ENCODE measurements around the gene IPO4. TPM values are rescaled to one million over a fixed set of nuclear protein-coding genes. Genes with fewer than 3 reads are reported as not detected.

The IPO4 gene
- total RNA-seq, 1 experiment from 2014 or later, result 116 TPM

DNA sequence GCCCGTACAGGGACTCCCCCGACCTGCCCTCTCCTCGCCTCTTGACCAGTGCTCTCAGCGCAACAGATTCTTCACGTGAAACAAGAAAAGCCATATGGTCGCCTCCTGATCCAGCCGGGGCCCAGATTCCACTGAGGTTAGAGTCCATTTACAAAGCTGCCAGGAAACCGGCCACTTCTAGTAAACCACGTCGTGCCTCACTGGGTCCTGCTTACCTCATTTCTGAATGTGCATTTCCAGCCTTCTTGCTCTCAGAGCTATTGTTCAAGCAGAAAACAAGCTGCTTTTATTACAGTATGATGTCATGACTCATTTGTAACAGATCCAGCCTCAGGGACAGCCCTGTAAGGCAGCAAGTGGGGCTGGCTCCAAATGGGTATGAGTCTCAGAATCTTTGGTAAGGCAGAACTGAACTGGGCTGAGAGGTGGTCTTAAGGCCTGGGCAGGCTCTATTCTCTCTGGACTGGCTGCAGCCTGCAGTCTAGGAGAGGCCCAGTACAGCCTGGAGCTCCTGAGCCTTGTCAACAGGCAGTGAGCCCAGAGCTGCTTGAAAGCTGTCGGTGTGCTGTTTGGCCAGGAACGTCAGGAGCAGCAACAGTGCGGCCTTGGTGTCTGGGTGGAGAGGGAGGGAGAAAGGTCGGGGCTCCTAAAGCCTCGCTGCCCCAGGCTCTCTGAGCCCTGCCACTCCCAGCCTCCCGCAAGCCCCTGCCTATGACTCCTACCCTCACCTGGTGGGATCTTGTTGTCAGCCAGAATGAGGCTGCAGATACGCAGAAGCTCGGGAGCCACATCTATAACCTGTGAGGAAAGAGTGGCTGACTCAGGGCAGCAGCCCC, 8.4 kb downstream of the IPO4 start:
- Mint-ChIP-seq H3K36me3 (ENCODE audit: insufficient read depth in 1 of 3, low read depth in 3 of 3) (peaks cover 38 to 80% (median 66%) of the 10 kb centered on the region in 3 experiments), H3K27ac (no peak overlapping the region), H3K4me1 (no peaks in the 10 kb centered on the region), H3K27me3 (ENCODE audit: low read depth) (no peaks in the 10 kb centered on the region; the same call in 1 of the 2 replicates), H3K4me3 (0 out of 5 replicates have a peak overlapping the region, but pooled peaks of 1 of the 2 experiments have one; percentile 10), H3K9me3 (no peaks in the 10 kb centered on the region)
- H3K4me1 ChIP-seq (ENCODE audit: insufficient read depth, low read length), result no peaks in the 10 kb centered on the region
- no peaks in the 10 kb centered on the region for H3K79me1 ChIP-seq (ENCODE audit: insufficient read depth, low read depth, low read length, poor library complexity, severe bottlenecking)
- no peaks in the 10 kb centered on the region for H3K9me3 ChIP-seq (ENCODE audit: control insufficient read depth, low read depth, low read length)
- no peak overlapping the region for H2BK5ac ChIP-seq (ENCODE audit: insufficient read length, low read length)
- no peak overlapping the region for H3K27ac ChIP-seq (ENCODE audit: insufficient read length, low read depth, low read length)
- H3K9ac ChIP-seq (ENCODE audit: extremely low read depth, insufficient read length, low read length), result no peak overlapping the region
- H4K5ac ChIP-seq (ENCODE audit: insufficient read length, low read depth, low read length), result no peak overlapping the region
- H2AFZ ChIP-seq (ENCODE audit: low read length), result no peak overlapping the region
- H2BK15ac ChIP-seq (ENCODE audit: low read depth, low read length), result no peak overlapping the region
- no peak overlapping the region for H3K56ac ChIP-seq (ENCODE audit: insufficient read length, low read depth, low read length)
- no peak overlapping the region for H3T11ph ChIP-seq (ENCODE audit: low read length)
- no peaks in the 10 kb centered on the region for H3K23me2 ChIP-seq (ENCODE audit: insufficient read length, low read depth, low read length, poor library complexity, severe bottlenecking)
- H3K18ac ChIP-seq (ENCODE audit: insufficient read length, low read depth, low read length), result no peak overlapping the region
- no CpG with 5 or more reads among the region's 18 CpGs for WGBS (ENCODE audit: extremely low coverage, insufficient read length, low lambda C conversion rate)
- H4K20me1 ChIP-seq (ENCODE audit: control insufficient read depth, insufficient read depth, insufficient read length), result no peaks in the 10 kb centered on the region
- H3K14ac ChIP-seq (ENCODE audit: insufficient read depth, low read length), result no peak overlapping the region
- H2BK12ac ChIP-seq (ENCODE audit: insufficient read length, low read depth, low read length), result no peak overlapping the region
- H2BK120ac ChIP-seq (ENCODE audit: low read depth, low read length, poor library complexity, severe bottlenecking), result no peak overlapping the region
- no peaks in the 10 kb centered on the region for H3K79me2 ChIP-seq (ENCODE audit: insufficient read depth, low read length)
- no peak for DNase-seq
- TF ChIP-seq, protein P1, sequence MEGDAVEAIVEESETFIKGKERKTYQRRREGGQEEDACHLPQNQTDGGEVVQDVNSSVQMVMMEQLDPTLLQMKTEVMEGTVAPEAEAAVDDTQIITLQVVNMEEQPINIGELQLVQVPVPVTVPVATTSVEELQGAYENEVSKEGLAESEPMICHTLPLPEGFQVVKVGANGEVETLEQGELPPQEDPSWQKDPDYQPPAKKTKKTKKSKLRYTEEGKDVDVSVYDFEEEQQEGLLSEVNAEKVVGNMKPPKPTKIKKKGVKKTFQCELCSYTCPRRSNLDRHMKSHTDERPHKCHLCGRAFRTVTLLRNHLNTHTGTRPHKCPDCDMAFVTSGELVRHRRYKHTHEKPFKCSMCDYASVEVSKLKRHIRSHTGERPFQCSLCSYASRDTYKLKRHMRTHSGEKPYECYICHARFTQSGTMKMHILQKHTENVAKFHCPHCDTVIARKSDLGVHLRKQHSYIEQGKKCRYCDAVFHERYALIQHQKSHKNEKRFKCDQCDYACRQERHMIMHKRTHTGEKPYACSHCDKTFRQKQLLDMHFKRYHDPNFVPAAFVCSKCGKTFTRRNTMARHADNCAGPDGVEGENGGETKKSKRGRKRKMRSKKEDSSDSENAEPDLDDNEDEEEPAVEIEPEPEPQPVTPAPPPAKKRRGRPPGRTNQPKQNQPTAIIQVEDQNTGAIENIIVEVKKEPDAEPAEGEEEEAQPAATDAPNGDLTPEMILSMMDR (conservative IDR thresholded peaks at IDR 0.05), result no peak
- no peak overlapping the region for H4K91ac ChIP-seq (ENCODE audit: insufficient read length, low read depth, low read length)
- H3K4ac ChIP-seq (ENCODE audit: low read depth, low read length), result no peak overlapping the region
- H2AK5ac ChIP-seq (ENCODE audit: insufficient read length, low read length), result no peak overlapping the region
- no peaks in the 10 kb centered on the region for H3K27me3 ChIP-seq (ENCODE audit: insufficient read depth, low read length)
- H3K4me2 ChIP-seq (ENCODE audit: insufficient read depth, insufficient read length, low read length), result no peak overlapping the region
- no peak overlapping the region for H4K8ac ChIP-seq (replicated peaks; ENCODE audit: insufficient read length, low read depth, low read length)
- no peak overlapping the region for H3K23ac ChIP-seq (ENCODE audit: insufficient read length, low read depth, low read length)
- no peak overlapping the region for H2BK20ac ChIP-seq (ENCODE audit: low read depth, low read length, poor library complexity, severe bottlenecking)
